Coronary artery (tissue), 2 donors: ENCODE measurements around the gene TEDC1.

ENCODE experiments used
- DNase-seq: peaks from one replicate; pipeline ENCODE4 v3.0.0-alpha.2; 2017; ENCODE audit warnings: low spot score
- H3K27ac ChIP-seq, 2 donors: fragments of 200-600 bp; sonication (generic); one replicate each; pipeline ENCODE4 v1.5.1; 2016 to 2019
- H3K4me3 ChIP-seq: fragments of 200-600 bp; sonication (generic); 2 replicates; pipeline ENCODE4 v1.5.1; 2016; ENCODE audit warnings: mild to moderate bottlenecking, moderate library complexity
- TF ChIP-seq, protein P1 (sequence below): fragments of 200-600 bp; sonication (generic); IDR thresholded peaks from one replicate; pipeline ENCODE4 v1.5.1; 2019; ENCODE audit warnings: antibody characterized with exemption

Gene TEDC1

GRCh38 chr14:105452963-105453362, 38.1 kb upstream of the TEDC1 start:
- no peak overlapping the region for H3K4me3 ChIP-seq
- TF ChIP-seq, protein P1, sequence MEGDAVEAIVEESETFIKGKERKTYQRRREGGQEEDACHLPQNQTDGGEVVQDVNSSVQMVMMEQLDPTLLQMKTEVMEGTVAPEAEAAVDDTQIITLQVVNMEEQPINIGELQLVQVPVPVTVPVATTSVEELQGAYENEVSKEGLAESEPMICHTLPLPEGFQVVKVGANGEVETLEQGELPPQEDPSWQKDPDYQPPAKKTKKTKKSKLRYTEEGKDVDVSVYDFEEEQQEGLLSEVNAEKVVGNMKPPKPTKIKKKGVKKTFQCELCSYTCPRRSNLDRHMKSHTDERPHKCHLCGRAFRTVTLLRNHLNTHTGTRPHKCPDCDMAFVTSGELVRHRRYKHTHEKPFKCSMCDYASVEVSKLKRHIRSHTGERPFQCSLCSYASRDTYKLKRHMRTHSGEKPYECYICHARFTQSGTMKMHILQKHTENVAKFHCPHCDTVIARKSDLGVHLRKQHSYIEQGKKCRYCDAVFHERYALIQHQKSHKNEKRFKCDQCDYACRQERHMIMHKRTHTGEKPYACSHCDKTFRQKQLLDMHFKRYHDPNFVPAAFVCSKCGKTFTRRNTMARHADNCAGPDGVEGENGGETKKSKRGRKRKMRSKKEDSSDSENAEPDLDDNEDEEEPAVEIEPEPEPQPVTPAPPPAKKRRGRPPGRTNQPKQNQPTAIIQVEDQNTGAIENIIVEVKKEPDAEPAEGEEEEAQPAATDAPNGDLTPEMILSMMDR, result no peak
- H3K27ac ChIP-seq, result no peak overlapping the region
- no peak for DNase-seq

GRCh38 chr14:105453847-105454246, 37.2 kb upstream of the TEDC1 start:
- TF ChIP-seq, protein P1, result no peak
- no peak overlapping the region for H3K27ac ChIP-seq
- no peak for DNase-seq
- no peak overlapping the region for H3K4me3 ChIP-seq

DNA sequence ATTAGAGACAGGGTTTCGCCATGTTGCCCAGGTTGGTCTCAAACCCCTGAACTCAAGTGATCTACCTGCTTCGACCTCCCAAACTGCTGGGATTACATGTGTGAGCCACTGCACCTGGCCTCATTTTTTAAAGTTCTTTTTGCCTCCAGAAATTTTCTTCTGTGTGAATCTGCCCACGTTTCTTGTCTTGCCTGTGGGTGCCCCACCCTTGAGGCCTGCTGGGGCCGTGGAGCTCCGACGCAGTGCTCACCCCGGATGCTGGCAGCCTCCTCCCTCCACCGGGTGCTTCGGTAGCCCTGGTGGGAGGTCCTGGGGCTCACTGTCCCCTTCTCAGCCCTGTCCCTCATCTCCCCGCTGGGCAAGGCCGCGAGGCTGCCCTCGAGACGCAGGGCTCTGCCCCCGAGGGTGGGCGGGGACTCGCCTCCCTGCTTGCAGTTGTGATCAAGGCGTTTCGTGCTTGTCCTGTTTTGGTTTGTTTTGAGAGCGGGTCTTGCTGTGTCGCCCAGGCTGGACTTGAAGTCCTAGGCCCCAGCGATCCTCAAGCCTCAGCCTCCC, 35.9 kb upstream of the TEDC1 start:
- TF ChIP-seq, protein P1, result no peak
- no peak for DNase-seq
- Histone ChIP-seq H3K4me3 (no peak overlapping the region), H3K27ac (no peak overlapping the region)

- Histone ChIP-seq H3K27ac (no peak overlapping the region), H3K4me3 (no peak overlapping the region)
- TF ChIP-seq, protein P1, result no peak
- no peak for DNase-seq
Observed at GRCh38 chr14:105455766-105456660, 35.0 kb upstream of the TEDC1 start.

GRCh38 chr14:105456736-105457617, 34.1 kb upstream of the TEDC1 start:
- TF ChIP-seq, protein P1, result no peak
- H3K27ac ChIP-seq, result no peak overlapping the region
- no peak overlapping the region for H3K4me3 ChIP-seq
- DNase-seq, result no peak

GRCh38 chr14:105458010-105458409, 33.0 kb upstream of the TEDC1 start:
- no peak for DNase-seq
- TF ChIP-seq, protein P1, result no peak
- no peak overlapping the region for H3K4me3 ChIP-seq
- no peak overlapping the region for H3K27ac ChIP-seq
